Retinal pigment epithelial cell (primary cell): ENCODE data around the gene FARS2.
A peak's percentile ranks its signal among the peaks of the same experiment; 100 is the strongest.

Experiments
- DNase-seq: peaks from one replicate; pipeline ENCODE4 v3.0.0-alpha.2; 2010; ENCODE audit warnings: low read depth
- H3K4me3 ChIP-seq: 2 replicates; pipeline ENCODE4 v1.5.1; 2011; ENCODE audit warnings: mild to moderate bottlenecking, low read length, control low read depth, moderate library complexity
- TF ChIP-seq, protein P1 (sequence below): conservative IDR thresholded peaks from 2 replicates; pipeline ENCODE4 v1.5.1; 2011; ENCODE audit warnings: low read depth, low read length, control low read depth, inconsistent platforms

Gene FARS2

GRCh38 chr6:5510331-5511133 is 249.2 kb downstream of the FARS2 start:
- TF ChIP-seq, protein P1, sequence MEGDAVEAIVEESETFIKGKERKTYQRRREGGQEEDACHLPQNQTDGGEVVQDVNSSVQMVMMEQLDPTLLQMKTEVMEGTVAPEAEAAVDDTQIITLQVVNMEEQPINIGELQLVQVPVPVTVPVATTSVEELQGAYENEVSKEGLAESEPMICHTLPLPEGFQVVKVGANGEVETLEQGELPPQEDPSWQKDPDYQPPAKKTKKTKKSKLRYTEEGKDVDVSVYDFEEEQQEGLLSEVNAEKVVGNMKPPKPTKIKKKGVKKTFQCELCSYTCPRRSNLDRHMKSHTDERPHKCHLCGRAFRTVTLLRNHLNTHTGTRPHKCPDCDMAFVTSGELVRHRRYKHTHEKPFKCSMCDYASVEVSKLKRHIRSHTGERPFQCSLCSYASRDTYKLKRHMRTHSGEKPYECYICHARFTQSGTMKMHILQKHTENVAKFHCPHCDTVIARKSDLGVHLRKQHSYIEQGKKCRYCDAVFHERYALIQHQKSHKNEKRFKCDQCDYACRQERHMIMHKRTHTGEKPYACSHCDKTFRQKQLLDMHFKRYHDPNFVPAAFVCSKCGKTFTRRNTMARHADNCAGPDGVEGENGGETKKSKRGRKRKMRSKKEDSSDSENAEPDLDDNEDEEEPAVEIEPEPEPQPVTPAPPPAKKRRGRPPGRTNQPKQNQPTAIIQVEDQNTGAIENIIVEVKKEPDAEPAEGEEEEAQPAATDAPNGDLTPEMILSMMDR: no peak
- H3K4me3 ChIP-seq: no peak overlapping the region
- DNase-seq: no peak

DNA sequence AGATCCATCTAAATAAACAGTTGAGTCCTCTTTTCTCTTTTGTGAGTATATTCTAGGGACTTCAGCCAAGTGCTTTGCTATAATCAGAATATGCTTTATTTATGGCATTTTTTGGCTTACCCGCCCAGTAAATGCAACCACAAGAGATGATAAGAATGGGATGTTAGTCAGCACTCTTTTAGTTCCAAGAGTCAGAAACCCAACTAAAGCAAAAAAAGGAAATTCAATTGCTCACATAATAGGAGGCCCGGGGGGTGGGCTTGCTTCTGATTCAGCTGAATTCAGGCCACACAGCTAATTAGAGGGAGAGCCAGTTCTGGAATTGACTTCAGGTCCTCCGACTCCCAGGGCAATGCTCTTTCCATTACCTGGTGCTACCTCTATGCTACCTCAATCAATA is 250.6 kb downstream of the FARS2 start:
- peak; percentile 12 for DNase-seq
- TF ChIP-seq, protein P1: no peak
- no peak overlapping the region for H3K4me3 ChIP-seq

DNA sequence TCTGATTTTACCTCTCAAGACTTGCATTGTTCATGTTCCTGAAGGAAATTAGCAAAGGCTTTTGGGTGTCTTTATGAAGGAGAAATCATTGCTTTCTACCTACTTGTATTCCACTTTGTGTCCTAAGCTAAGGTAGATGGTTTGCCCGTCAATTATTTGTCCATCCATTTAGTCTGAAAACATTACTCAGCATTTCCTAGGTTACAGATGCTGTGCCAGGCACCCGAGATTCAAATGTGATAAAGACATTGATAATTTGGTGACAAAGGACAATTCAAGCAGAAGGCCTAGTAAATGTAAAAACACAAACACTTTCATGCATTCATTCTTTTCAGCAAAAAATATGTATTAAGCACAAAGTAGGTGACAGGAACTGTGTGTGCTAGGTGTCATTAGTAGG is 251.1 kb downstream of the FARS2 start:
- TF ChIP-seq, protein P1: no peak
- DNase-seq: no peak
- no peak overlapping the region for H3K4me3 ChIP-seq

DNA sequence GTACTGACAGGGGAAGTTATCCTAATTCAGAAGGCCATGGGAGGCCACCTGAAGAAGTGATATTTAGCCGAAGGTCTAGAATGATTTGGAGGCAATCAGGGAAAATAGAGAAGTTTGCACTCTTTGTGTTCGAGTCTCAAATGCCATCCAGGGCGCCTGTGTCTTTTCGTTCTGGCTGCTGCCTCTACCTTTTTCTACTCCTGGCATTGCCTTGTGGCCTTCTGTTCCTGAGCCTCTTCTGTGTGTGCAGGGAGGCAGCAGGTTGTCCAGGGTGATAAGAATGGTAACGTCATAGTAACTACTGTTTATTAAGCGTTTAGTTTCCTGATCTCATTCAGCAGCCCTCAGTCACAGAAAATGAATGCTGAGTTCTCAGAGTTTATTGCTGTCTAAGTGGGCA is 252.1 kb downstream of the FARS2 start:
- H3K4me3 ChIP-seq: no peak overlapping the region
- TF ChIP-seq, protein P1: no peak
- no peak for DNase-seq

GRCh38 chr6:5514353-5514752 is 253.0 kb downstream of the FARS2 start:
- TF ChIP-seq, protein P1: no peak

GRCh38 chr6:5515200-5515599 is 253.9 kb downstream of the FARS2 start:
- TF ChIP-seq, protein P1: no peak
- no peak for DNase-seq
- H3K4me3 ChIP-seq: no peak overlapping the region

More at GRCh38 chr6:5514353-5514752, 253.0 kb downstream of the FARS2 start:
- DNase-seq: no peak
- no peak overlapping the region for H3K4me3 ChIP-seq

DNA sequence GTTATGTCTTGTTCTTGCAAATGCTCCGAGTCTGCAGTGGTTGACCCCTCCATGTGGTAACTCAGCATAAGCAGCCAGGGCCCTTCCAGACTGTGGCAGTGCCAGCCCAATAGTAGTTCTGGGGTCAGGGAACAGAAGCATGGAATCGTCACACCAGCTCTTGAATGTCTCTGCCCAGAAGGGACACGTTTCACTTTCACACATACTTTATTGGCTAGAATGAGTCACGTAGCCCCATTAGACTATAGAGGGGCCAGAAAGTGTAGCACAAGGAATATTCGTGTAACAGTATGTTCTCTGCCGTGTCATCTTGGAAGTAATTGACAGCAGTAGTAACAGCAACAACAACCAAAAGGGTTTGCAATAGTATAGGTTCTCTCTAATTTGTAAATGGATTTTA is 254.7 kb downstream of the FARS2 start:
- DNase-seq: no peak
- no peak overlapping the region for H3K4me3 ChIP-seq
- TF ChIP-seq, protein P1: no peak
